GM21381 (cell line): ENCODE data around the gene GJA4.
"Not testable (repeated sequence)": the region's sequence is repeated elsewhere in the genome, so short reads cannot be mapped to it uniquely, and the experiment has no call there.

Source experiments
- ATAC-seq: cut with Tn5 transposase; IDR thresholded peaks from one replicate; pipeline ENCODE4 v1.9.1; 2021; ENCODE audit warnings: mild to moderate bottlenecking, moderate library complexity; ENCODE audit not compliant: unreplicated experiment

The GJA4 gene

DNA sequence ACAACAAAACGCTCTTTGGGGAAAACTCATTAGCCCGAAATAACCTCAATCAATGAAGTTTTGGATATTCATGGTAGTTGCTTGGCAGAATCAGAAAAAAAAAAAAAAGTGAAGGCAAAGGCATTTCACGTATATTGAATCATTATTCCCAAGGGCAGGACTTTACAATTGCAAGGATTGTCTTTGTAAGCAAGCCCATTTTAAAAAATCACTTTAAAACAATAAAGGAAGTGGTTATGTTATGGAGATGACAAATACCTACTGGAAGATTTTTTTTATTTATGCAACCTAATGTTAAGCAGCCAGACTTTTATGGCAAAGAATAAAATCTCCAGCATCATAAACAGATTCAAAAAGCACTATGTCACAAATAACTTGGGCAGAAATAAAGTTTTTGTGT lies 23.9 kb upstream of the GJA4 start:
- no peak for ATAC-seq

- ATAC-seq: no peak
Observed at GRCh38 chr1:34770891-34771504, 21.8 kb upstream of the GJA4 start.

GRCh38 chr1:34771573-34772371 lies 21.0 kb upstream of the GJA4 start:
- ATAC-seq: no peak

- not testable (repeated sequence) for ATAC-seq
Observed at GRCh38 chr1:34773114-34773513, 19.7 kb upstream of the GJA4 start.

DNA sequence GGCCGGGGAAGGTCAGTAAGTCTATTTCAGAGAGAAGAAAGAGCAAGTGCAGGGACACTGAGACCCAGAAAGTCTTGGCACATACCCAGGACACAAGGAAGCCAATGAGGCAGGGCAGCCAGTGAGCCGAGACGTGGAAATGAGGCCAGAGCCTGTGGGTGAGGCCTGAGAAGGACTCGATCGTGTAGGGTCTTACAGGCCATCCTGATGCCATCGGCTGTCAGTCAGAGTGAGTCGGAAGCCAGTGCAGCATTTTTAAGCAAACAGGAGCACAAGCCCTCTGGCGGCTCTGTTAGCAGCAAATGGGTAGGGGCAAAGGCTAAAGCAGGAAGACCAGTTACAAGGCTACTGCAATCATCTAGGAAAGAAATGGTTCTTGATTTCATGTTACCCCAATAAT lies 17.8 kb upstream of the GJA4 start:
- no peak for ATAC-seq

DNA sequence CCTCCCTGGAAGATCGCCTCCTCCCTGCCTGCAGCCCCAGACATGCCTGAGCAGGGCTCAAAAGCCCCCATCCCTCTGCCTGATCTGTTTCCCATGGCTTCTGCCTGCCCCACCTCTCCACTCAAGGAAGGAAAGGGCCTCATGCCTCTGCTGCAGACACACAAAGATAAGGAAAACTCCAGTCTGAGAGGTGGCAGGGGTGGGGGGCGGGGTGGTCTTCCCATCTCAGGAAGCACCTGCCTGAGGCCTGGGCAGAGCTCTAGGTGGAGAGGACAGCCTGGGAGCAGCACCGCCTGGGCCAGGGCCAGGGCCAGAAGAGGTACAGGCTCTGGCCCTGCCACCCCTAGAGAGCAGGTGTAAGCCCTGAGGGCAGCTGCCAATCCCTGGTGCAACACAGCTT lies 15.9 kb upstream of the GJA4 start:
- no peak for ATAC-seq

GRCh38 chr1:34777519-34778321 lies 15.1 kb upstream of the GJA4 start:
- ATAC-seq: no peak

DNA sequence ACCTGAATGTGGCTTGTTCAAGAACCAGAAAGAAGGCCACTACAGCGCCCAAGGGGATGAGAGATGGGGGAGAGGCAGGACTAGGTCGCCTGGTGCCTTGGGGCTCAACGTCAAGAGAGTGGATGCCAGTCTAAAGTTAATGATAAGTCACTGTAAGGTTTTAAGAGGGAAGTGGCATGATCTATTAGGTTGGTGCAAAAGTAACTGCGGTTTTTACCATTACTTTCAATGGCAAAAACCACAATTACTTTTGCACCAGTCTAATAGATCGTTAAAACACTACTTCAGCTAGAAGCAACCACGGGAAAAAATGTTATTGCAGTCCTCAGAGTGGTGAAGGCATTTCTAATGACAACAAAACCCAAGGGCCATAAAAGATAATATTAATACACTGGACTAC lies 14.4 kb upstream of the GJA4 start:
- ATAC-seq: no peak

GRCh38 chr1:34779005-34779404 lies 13.8 kb upstream of the GJA4 start:
- no peak for ATAC-seq

- no peak for ATAC-seq
Observed at GRCh38 chr1:34779526-34779925, 13.3 kb upstream of the GJA4 start.

GRCh38 chr1:34779962-34780361 lies 12.8 kb upstream of the GJA4 start:
- no peak for ATAC-seq

GRCh38 chr1:34780528-34780927 lies 12.3 kb upstream of the GJA4 start:
- ATAC-seq: no peak

DNA sequence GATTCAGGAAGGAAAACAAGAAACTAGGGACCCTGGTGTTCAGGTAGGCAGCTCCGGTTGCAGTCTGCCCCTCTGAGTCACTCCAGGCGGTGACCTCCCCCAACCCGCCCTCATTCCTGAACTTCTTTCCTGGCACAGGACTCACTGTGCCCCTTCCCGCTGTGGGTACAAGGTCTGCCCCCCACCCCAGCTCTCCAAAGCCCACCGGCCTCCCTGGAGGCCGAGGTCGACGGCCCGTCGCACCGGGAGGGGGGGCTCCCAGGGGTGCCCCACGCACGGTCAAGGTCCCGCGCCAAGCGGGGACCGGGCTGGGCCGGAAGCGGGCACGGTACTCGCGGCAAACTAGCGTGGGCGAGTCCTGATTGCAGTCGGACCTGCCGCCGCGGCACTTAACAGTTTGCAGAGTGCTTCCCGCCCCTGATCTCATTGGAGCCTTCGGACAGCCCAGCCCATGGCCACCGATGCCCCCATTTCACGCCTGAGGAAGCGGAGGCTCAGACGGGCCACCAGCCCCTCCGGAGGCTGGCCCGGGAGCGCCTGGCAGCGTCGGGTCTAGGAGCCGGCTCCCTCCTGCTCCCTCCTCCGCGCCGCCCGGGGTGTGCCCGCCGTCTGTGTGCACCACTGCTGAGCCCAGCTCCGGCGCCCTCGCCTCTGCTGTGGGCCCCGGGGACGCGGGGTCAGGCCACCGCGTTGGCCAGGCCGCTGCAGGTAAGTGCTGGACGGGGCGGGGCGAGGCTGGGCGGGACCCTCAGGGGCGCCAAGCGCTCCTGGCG lies 11.5 kb upstream of the GJA4 start, which contains the start of gene GJB3:
GJB3 (plus strand) TSS at position 144 of the 773 bp plus-strand sequence. CDS start 3,549 bp downstream, outside the sequence.
- ATAC-seq: no peak

GRCh38 chr1:34781844-34782391 lies 10.9 kb upstream of the GJA4 start:
- ATAC-seq: no peak

- ATAC-seq: no peak
Observed at GRCh38 chr1:34784751-34785221, 8.0 kb upstream of the GJA4 start.

GRCh38 chr1:34785231-34785874 lies 7.4 kb upstream of the GJA4 start:
- no peak for ATAC-seq

DNA sequence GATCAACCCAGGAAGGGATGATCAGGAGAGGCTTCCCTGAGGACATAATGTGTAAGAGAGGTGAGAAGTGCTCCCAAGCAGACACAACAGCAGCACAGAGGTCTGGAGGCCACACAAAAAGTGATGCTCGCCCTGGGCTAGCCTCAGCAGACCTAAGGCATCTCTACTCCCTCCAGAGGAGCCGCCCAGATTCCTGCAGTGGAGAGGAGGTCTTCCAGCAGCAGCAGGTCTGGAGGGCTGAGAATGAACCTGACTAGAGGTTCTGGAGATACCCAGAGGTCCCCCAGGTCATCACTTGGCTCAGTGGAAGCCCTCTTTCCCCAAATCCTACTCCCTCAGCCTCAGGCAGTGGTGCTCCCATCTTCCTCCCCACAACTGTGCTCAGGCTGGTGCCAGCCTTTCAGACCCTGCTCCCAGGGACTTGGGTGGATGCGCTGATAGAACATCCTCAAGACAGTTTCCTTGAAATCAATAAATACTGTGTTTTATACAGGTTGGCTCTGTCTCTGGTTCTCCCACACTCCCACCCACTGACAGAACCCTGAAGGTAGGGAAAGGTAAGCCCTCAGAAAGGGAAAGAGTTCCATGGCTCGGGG lies 6.8 kb upstream of the GJA4 start:
- no peak for ATAC-seq

DNA sequence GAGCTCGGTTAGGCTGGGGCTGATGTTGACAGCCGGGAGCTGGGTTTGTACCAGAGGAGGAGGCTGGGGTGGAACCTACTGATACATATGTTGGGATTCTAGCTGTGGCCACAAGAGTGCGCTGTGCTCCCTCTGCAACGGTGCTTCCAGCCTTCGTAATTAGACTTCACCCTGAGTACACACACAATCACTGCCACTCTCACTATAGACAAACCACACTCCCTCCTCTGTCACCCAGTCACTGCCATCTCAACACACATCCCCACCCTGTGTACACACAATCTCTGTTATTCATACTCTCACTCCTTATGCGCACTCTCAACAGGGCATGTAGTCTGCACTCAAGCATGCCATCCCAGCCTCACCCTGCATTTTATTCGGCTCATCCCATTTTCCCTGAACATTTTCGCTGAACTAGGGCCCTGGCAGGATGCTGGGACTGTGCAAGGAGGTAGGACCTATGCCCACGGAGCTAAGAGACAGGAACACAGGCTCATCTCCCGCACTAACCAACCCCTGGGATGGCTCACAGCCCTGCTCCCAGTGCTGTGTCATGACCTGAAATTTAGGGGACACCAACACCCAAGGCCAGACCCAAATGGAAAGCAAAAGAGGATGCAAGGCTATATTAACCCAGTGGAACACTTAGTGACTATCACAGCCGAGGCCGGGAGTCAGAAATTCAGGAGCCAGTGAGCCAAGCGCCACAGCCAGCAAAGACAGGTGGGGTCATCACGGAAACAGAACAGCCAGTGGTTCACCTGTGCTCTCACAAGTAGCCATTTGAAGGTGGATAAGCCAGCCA lies 6.1 kb upstream of the GJA4 start:
- ATAC-seq: peak; percentile 80
